SU-DHL-6 (cell line): ENCODE data around the gene KLRB1.
"Not testable (repeated sequence)": the region's sequence is repeated elsewhere in the genome, so short reads cannot be mapped to it uniquely, and the experiment has no call there.

Source experiments
- H2AFZ ChIP-seq: fragments of 200-600 bp; sonication (generic); 2 replicates; pipeline ENCODE4 v1.6.1; 2014; ENCODE audit warnings: low read depth, mild to moderate bottlenecking, moderate library complexity, mixed read lengths, antibody characterized with exemption, low read length; ENCODE audit not compliant: severe bottlenecking
- H3F3A ChIP-seq: fragments of 200-600 bp; shearing (Covaris generic); 2 replicates; pipeline ENCODE4 v1.6.0; 2016; ENCODE audit warnings: antibody characterized with exemption, mild to moderate bottlenecking; ENCODE audit not compliant: insufficient read depth
- H3K27ac ChIP-seq: fragments of 200-600 bp; sonication (generic); 2 replicates; pipeline ENCODE4 v1.5.1; 2016; ENCODE audit warnings: low read depth, mild to moderate bottlenecking, low read length, moderate library complexity, mixed read lengths
- H3K27me3 ChIP-seq: fragments of 200-600 bp; sonication (generic), shearing (Covaris generic); 2 replicates; pipeline ENCODE4 v1.6.0; 2014; ENCODE audit warnings: mild to moderate bottlenecking, low read length
- H3K36me3 ChIP-seq: fragments of 200-600 bp; sonication (generic); 2 replicates; pipeline ENCODE4 v1.6.1; 2014; ENCODE audit warnings: mild to moderate bottlenecking, low read length, mixed read lengths
- H3K4me2 ChIP-seq: fragments of 300-600, 200-600 bp; shearing (Covaris generic), sonication (generic); 2 replicates; pipeline ENCODE4 v1.6.0; 2014; ENCODE audit warnings: low read length, low read depth, mild to moderate bottlenecking; ENCODE audit not compliant: poor library complexity, severe bottlenecking
- H3K4me3 ChIP-seq: fragments of 200-600 bp; sonication (generic); 2 replicates; pipeline ENCODE4 v1.5.1; 2014; ENCODE audit warnings: antibody characterized with exemption, low read length, mild to moderate bottlenecking, mixed read lengths; ENCODE audit not compliant: insufficient read depth, poor library complexity, severe bottlenecking
- H3K79me2 ChIP-seq: fragments of 200-600 bp; sonication (generic); 2 replicates; pipeline ENCODE4 v1.6.1; 2014; ENCODE audit warnings: mild to moderate bottlenecking, low read length, moderate library complexity; ENCODE audit not compliant: insufficient read depth
- H3K9ac ChIP-seq: fragments of 200-600 bp; sonication (generic); 2 replicates; pipeline ENCODE4 v1.7.0; 2014; ENCODE audit warnings: mild to moderate bottlenecking, low read length
- H3K9me2 ChIP-seq: fragments of 200-600 bp; sonication (generic); replicated peaks from 2 replicates; pipeline ENCODE4 v1.6.1; 2014; ENCODE audit warnings: low read length; ENCODE audit not compliant: insufficient read depth
- H3K9me3 ChIP-seq: fragments of 200-600 bp; sonication (generic); 2 replicates; pipeline ENCODE4 v1.6.1; 2014; ENCODE audit warnings: low read length, mixed read lengths; ENCODE audit not compliant: insufficient read depth
- H4K20me1 ChIP-seq: fragments of 200-600 bp; sonication (generic); 2 replicates; pipeline ENCODE4 v1.6.1; 2014; ENCODE audit warnings: low read depth, mild to moderate bottlenecking, antibody characterized with exemption, low read length, moderate library complexity, mixed read lengths
- EZH2phosphoT487 ChIP-seq: fragments of 200-600 bp; sonication (generic), shearing (Covaris generic); conservative IDR thresholded peaks from 2 replicates; pipeline ENCODE4 v1.6.1; 2018; ENCODE audit warnings: mild to moderate bottlenecking, antibody characterized with exemption, low read length, moderate library complexity, mixed read lengths
- TF ChIP-seq, protein P1 (sequence below): fragments of 200-600 bp; sonication (generic); IDR thresholded peaks from one replicate; pipeline ENCODE4 v1.5.1; 2017; ENCODE audit warnings: antibody characterized with exemption, mild to moderate bottlenecking, low read length, moderate library complexity; ENCODE audit not compliant: insufficient read depth, poor library complexity, severe bottlenecking

Gene KLRB1

DNA sequence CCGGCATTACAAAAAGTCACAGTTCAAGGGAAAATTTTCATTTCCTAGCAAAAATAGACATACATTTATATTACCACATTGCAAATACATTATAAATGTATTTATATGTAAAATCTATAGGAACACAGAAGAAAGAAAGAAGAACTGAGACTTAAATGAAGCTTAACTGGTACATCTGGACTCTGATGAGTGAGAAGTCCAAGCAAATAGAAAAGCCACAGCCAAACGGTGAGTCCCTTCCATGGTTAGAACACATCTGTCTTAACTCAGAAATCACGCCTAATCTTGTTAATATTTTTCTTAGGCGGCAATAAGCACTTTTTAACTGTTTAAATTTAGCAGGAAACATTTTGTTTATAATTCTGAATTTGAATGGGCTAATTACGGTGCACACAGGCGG, 9.4 kb upstream of the KLRB1 start:
- H3K27ac ChIP-seq, result peak overlapping the region; percentile 75
- no peak overlapping the region for H3K4me3 ChIP-seq
- peak overlapping the region; percentile 31 for H3K4me2 ChIP-seq
- no peak overlapping the region for H3K9ac ChIP-seq
- no peaks in the 10 kb centered on the region for H3K36me3 ChIP-seq
- no peaks in the 10 kb centered on the region for H3K9me3 ChIP-seq
- H4K20me1 ChIP-seq, result no peaks in the 10 kb centered on the region
- no peaks in the 10 kb centered on the region for H3K27me3 ChIP-seq
- H2AFZ ChIP-seq, result peak overlapping the region; percentile 13
- H3K9me2 ChIP-seq, result no peaks in the 10 kb centered on the region
- no peaks in the 10 kb centered on the region for H3K79me2 ChIP-seq
- 0 out of 2 replicates have a peak, but pooled peaks cover 6% of the 10 kb centered on the region for H3F3A ChIP-seq
- TF ChIP-seq, protein P1, sequence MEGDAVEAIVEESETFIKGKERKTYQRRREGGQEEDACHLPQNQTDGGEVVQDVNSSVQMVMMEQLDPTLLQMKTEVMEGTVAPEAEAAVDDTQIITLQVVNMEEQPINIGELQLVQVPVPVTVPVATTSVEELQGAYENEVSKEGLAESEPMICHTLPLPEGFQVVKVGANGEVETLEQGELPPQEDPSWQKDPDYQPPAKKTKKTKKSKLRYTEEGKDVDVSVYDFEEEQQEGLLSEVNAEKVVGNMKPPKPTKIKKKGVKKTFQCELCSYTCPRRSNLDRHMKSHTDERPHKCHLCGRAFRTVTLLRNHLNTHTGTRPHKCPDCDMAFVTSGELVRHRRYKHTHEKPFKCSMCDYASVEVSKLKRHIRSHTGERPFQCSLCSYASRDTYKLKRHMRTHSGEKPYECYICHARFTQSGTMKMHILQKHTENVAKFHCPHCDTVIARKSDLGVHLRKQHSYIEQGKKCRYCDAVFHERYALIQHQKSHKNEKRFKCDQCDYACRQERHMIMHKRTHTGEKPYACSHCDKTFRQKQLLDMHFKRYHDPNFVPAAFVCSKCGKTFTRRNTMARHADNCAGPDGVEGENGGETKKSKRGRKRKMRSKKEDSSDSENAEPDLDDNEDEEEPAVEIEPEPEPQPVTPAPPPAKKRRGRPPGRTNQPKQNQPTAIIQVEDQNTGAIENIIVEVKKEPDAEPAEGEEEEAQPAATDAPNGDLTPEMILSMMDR, result no peak
- TF ChIP-seq EZH2phosphoT487, result no peak

DNA sequence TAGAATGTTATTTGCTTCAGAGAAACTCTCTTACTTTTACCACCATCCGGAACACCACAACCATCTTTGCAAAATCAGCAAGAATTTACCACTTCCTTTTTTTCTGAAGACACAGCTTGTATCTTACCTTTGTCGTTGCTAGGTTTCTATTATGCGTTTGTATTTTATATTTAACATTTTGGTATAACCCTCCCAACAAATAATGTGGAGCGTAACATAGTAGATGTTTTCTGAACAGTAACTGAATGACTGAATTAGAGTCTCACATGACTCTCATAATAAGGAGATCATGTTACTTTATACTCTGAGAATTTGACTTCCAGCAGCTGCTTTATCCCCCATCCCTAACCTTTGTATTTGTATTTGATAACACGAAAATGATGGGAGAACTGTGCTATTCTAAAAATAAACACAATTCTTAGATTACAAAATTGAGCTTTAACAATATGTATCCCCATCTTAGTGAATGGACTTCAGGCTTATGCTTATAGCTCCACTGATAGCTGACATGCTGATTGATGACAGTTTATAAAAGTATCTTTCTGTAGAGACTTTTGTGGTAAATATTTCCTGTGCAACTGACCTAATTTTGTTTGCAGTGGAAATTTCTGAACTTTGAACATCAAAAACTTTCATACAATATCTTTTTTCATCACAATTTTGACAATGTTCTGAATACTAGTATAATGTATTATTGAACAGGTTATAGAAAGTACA, 7.9 kb upstream of the KLRB1 start:
- Histone ChIP-seq H3K9me2 (no peaks in the 10 kb centered on the region), H3K79me2 (no peaks in the 10 kb centered on the region), H3F3A (0 out of 2 replicates have a peak, but pooled peaks cover 6% of the 10 kb centered on the region), H3K9ac (0 out of 2 replicates have a peak overlapping the region, but pooled peaks have one; percentile 4), H3K4me3 (peak overlapping the region; percentile 17), H2AFZ (no peak overlapping the region), H4K20me1 (no peaks in the 10 kb centered on the region), H3K4me2 (peak overlapping the region; percentile 64), H3K36me3 (no peaks in the 10 kb centered on the region), H3K27me3 (no peaks in the 10 kb centered on the region), H3K27ac (peak overlapping the region; percentile 75), H3K9me3 (no peaks in the 10 kb centered on the region)
- TF ChIP-seq EZH2phosphoT487, result no peak
- TF ChIP-seq, protein P1, result no peak

DNA sequence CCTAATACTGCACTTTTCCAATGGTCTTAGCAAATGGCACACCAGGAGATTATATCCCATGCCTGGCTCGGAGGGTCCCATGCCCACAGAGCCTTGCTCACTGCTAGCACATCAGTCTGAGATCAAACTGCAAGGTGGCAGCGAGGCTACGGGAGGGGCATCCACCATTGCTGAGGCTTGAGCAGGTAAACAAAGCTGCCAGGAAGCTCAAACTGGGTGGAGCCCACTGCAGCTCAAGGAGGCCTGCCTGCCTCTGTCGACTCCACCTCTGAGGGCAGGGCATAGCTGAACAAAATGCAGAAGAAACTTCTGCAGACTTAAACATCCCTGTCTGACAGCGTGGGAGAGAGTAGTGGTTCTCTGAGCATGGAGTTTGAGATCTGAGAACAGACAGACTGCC, 2.9 kb upstream of the KLRB1 start:
- H3K4me2 ChIP-seq, H3K4me3 ChIP-seq, H3K9me3 ChIP-seq, H2AFZ ChIP-seq, H3K9ac ChIP-seq, H3K79me2 ChIP-seq, H3K36me3 ChIP-seq, H3F3A ChIP-seq, H4K20me1 ChIP-seq, H3K27ac ChIP-seq, H3K27me3 ChIP-seq, H3K9me2 ChIP-seq: not testable (repeated sequence)

DNA sequence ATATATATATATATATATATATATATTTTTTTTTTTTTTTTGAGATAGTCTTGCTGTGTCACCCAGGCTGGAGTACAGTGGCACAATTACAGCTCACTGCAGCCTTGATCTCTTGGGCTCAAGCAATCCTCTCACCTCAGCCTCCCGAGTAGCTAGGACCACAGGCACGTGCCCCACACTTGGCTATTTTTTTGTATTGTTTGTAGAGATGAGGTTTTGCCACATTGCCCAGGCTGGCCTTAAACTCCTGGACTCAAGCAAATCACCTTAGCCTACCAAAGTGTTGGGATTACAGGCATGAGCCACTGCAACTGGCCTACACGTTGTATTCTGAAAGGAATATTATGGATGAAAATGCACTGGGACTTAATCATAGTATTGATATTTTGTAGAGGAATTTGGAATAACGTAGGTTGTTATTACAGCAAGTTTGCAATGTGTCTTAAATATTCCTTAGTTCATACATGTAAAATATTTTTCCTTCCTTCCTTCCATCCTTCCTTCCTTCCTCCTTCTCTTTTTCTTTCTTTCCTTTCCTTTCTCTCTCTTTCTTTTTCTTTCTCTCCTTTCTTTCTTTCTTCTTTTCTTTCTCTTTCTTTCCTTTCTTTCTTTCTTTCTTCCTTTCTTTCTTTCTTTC, 862 bp downstream of the KLRB1 start:
- H3K9ac ChIP-seq, result no peak overlapping the region
- no peaks in the 10 kb centered on the region for H3K9me2 ChIP-seq
- no peak overlapping the region for H3K4me3 ChIP-seq
- H3K9me3 ChIP-seq, result no peaks in the 10 kb centered on the region
- H4K20me1 ChIP-seq, result no peaks in the 10 kb centered on the region
- H3K4me2 ChIP-seq, result no peak overlapping the region
- no peak overlapping the region for H2AFZ ChIP-seq
- H3K79me2 ChIP-seq, result no peaks in the 10 kb centered on the region
- H3K36me3 ChIP-seq, result no peaks in the 10 kb centered on the region
- H3F3A ChIP-seq, result no peaks in the 10 kb centered on the region
- H3K27me3 ChIP-seq, result no peaks in the 10 kb centered on the region
- H3K27ac ChIP-seq, result no peak overlapping the region
- no peak for TF ChIP-seq EZH2phosphoT487
- TF ChIP-seq, protein P1, result no peak
